ENCODE results near the gene GTF2H1. TPM values are rescaled to one million over a fixed set of nuclear protein-coding genes. Genes with fewer than 3 reads are reported as not detected.

Gene GTF2H1
- total RNA-seq, 1 donor from 2014 or later = 43.9 TPM

GRCh38 chr11:18408558-18409291 is 86.4 kb downstream of the GTF2H1 start:
- H3K4me3 Mint-ChIP-seq (ENCODE audit: low read depth) = no peak overlapping the region

GRCh38 chr11:18416459-18416858 is 94.1 kb downstream of the GTF2H1 start:
- Mint-ChIP-seq H3K36me3 (ENCODE audit: insufficient read depth) (peaks cover 2% of the 10 kb centered on the region), H3K27me3 (peaks cover 8% of the 10 kb centered on the region), H3K27ac (no peak overlapping the region), H3K4me1 (ENCODE audit: low read depth) (peaks cover 2% of the 10 kb centered on the region), H3K4me3 (ENCODE audit: low read depth) (no peak overlapping the region), H3K9me3 (ENCODE audit: low read depth) (peaks cover 3% of the 10 kb centered on the region)
- DNase-seq (ENCODE audit: low spot score, unreplicated experiment) = no peak
- TF ChIP-seq, protein P1, sequence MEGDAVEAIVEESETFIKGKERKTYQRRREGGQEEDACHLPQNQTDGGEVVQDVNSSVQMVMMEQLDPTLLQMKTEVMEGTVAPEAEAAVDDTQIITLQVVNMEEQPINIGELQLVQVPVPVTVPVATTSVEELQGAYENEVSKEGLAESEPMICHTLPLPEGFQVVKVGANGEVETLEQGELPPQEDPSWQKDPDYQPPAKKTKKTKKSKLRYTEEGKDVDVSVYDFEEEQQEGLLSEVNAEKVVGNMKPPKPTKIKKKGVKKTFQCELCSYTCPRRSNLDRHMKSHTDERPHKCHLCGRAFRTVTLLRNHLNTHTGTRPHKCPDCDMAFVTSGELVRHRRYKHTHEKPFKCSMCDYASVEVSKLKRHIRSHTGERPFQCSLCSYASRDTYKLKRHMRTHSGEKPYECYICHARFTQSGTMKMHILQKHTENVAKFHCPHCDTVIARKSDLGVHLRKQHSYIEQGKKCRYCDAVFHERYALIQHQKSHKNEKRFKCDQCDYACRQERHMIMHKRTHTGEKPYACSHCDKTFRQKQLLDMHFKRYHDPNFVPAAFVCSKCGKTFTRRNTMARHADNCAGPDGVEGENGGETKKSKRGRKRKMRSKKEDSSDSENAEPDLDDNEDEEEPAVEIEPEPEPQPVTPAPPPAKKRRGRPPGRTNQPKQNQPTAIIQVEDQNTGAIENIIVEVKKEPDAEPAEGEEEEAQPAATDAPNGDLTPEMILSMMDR (IDR thresholded peaks at IDR 0.05; ENCODE audit: unreplicated experiment) = no peak

More at GRCh38 chr11:18408558-18409291, 86.4 kb downstream of the GTF2H1 start:
- no peak overlapping the region for H3K27ac Mint-ChIP-seq
- peaks cover 2% of the 10 kb centered on the region for H3K4me1 Mint-ChIP-seq (ENCODE audit: low read depth)
- peaks cover 13% of the 10 kb centered on the region for H3K36me3 Mint-ChIP-seq (ENCODE audit: insufficient read depth)
- TF ChIP-seq, protein P1 (IDR thresholded peaks at IDR 0.05; ENCODE audit: unreplicated experiment) = no peak
- DNase-seq (ENCODE audit: low spot score, unreplicated experiment) = no peak
- peaks cover 11% of the 10 kb centered on the region for H3K27me3 Mint-ChIP-seq
- peaks cover 5% of the 10 kb centered on the region for H3K9me3 Mint-ChIP-seq (ENCODE audit: low read depth)

Small RNA genes lying within 50 kb of the gene (microRNA-seq; reads per million reads assigned to microRNA genes)
- gene MIR3159 (ENCODE audit: borderline number of aligned reads, unreplicated experiment) = not detected

Other genes with a start within 250 kb of the GTF2H1 start
- gene SAAL1, start 216.5 kb upstream of the GTF2H1 start, total RNA-seq = 28.3 and 28.5 TPM in 2 replicates
- not detected in 2 replicates for gene MRGPRX3, start 190.0 kb upstream of the GTF2H1 start, total RNA-seq
- gene MRGPRX4, start 149.7 kb upstream of the GTF2H1 start, total RNA-seq = not detected in 2 replicates
- gene SAA4, start 85.8 kb upstream of the GTF2H1 start, total RNA-seq = not detected in 2 replicates
- not detected in 2 replicates for gene SAA2, start 73.9 kb upstream of the GTF2H1 start, total RNA-seq
- not detected in 2 replicates for gene SAA1, start 56.3 kb upstream of the GTF2H1 start, total RNA-seq
- 17.6 and 18.6 TPM in 2 replicates for gene HPS5, start 427 bp upstream of the GTF2H1 start, total RNA-seq
- gene LDHA, start 72.0 kb downstream of the GTF2H1 start, total RNA-seq = 60.6 and 78.1 TPM in 2 replicates
- gene LDHC, start 89.8 kb downstream of the GTF2H1 start, total RNA-seq = 0.29 and 0.55 TPM in 2 replicates
- gene LDHAL6A, start 133.3 kb downstream of the GTF2H1 start, total RNA-seq = not detected in 2 replicates
- gene TSG101, start 204.4 kb downstream of the GTF2H1 start, total RNA-seq = 58.5 and 64.5 TPM in 2 replicates